Thyroid gland (tissue), 4 donors: Measurements from ENCODE around the gene RAB11FIP4.

Source experiments
- CTCF ChIP-seq, 6 experiments: fragments of 200-600 bp in 3 of 6; fragments of 450-650 bp in 3 of 6; sonication (generic) in 3 of 6; IDR thresholded peaks; one replicate each; pipeline ENCODE4 v1.5.1; 2016 to 2019; ENCODE audit warnings: antibody characterized with exemption in 6 of 6, mild to moderate bottlenecking in 2 of 6, inconsistent platforms in 1 of 6, moderate library complexity in 1 of 6
- POLR2A ChIP-seq, 2 donors: fragments of 450-650 bp; IDR thresholded peaks; one replicate each; pipeline ENCODE4 v1.6.1; 2017; ENCODE audit warnings: antibody characterized with exemption in 2 of 2, mild to moderate bottlenecking in 2 of 2, moderate library complexity in 1 of 2

DNA sequence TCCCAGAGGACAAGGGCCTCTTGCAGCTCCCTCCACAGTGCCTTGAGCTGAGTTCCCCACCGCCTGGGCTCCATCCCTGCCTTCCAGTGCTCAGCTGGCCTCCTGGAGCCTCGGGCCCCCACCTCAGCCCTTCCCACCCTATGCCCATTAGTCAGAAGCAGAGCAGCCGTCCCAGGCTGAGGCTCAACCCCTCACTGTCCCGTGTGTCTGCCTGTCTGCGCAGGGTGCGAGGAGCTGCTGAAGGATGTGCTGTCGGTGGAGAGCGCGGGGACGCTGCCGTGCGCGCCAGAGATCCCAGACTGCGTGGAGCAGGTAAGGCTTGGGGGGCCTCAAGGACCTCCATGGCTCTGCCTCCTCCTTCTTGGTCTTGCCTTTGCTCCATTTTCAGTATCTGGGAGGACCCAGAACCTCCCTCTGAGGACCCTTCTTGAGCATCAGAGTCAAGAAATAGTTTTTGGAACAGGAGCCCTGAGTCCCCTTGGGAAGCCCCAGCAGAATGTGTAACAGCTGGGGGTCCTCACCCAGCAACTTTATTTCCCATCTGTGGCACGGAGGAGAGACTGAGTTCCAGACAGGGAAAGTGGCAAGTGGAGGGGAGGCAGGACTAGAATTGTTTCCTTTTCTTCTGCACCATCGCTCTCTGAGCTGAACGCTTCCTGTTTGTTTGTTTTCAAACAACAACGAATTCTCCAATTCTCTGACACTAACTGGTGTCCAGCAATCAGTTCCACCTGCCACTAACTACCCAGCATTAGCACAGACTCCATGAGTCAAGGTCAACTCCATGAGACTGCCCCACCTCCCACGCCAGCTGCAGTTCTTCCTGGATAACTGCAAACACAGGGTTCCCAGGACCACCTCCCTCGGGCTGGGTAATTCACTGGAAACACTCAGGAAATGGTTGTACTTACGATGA is 42.6 kb downstream of the RAB11FIP4 start:
- TF ChIP-seq CTCF (IDR thresholded peaks at IDR 0.05), result no peak
- TF ChIP-seq POLR2A (IDR thresholded peaks at IDR 0.05), result no peak
